NCI-H1436 treated with DMSO at 0.1 percent for 48 hours (cell line): ENCODE measurements around the gene SAP30BP.

Source experiments
- DNase-seq: peaks from one replicate; lab custom pipeline; 2025; lab: John Stamatoyannopoulos, UW

SAP30BP gene

GRCh38 chr17:75647061-75647460 lies 20.1 kb upstream of the SAP30BP start:
- no peak for DNase-seq

GRCh38 chr17:75647921-75648320 lies 19.2 kb upstream of the SAP30BP start:
- DNase-seq, result no peak

- DNase-seq, result no peak
Observed at GRCh38 chr17:75649687-75650086, 17.5 kb upstream of the SAP30BP start.

GRCh38 chr17:75650874-75651273 lies 16.3 kb upstream of the SAP30BP start:
- no peak for DNase-seq

DNA sequence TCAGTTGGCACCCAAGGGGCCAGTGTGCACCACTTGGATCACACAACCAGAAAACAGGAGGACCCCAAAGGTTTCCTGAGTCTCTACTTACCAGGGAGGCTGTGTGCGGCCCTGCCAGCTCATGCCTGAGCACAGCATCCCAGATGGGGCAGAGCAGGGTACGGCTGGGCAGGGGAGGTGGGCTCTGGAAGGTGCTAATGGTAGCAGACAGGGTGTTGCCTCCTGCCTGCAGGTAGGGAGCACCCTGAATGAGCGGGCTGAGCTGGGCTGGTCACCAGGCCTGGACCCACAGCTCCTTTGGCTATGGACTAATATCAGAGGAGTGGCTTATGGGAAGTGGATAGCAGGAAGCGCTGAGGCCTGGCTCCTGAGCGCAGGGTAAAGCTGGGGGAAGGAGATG lies 14.8 kb upstream of the SAP30BP start:
- no peak for DNase-seq

GRCh38 chr17:75652934-75653549 lies 14.1 kb upstream of the SAP30BP start:
- DNase-seq, result no peak

- no peak for DNase-seq
Observed at GRCh38 chr17:75654176-75654575, 13.0 kb upstream of the SAP30BP start.

DNA sequence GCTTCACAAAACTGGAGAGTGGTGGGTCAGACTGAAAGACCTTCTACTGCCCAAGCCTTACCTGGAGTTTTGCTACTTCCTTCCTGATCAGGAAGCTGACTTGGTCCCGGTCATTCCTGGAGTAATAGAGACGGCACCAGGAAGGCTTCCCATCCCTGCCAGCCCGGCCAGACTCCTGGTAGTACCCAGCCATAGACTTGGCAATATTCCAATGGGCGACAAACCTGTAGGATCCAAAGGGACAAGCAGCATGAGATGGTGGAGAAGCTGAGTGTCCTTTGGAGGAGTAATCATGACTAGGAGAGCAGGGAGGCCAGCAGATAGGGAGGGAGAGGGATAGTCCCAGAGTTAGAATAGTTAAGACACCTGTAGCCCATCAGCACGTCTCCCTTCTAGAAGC lies 8.9 kb upstream of the SAP30BP start:
- no peak for DNase-seq

DNA sequence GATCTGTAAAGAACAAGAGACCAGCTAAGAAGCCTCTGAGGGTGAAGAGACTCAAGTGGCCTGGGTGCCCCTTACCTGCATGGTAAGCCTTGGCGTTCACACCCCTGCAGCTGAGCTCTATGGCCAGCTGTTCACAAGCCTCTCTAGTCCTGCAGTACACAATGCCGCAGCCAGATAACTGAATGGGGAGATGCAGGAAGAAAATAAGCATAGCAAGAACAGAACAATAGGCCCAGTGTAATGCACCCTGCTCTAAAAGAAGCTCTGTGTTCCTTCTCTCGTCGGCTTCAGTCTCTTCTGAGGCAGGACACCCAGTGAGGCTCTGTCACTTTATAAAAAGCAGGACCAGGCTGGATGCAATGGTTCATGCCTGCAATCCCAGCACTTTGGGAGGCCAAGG lies 5.6 kb upstream of the SAP30BP start:
- no peak for DNase-seq

DNA sequence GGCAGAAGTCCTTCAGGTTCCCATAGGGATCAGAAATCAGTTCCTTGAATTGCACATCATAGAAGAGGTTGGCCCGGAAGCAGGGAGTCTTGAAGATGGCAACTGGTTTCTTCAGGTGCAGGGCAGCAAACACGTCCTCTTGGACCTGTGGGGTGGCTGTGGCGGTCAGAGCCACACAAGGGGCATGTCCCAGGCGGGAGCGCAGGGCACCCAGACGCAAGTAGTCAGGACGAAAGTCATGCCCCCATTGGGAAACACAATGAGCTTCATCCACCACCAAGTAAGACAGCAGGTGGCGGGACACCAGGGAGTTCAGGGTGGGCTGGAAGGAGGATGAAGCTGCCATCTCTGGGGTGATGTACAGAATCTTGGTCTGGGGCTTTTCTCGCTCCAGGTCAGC lies 4.6 kb upstream of the SAP30BP start:
- DNase-seq, result no peak

- no peak for DNase-seq
Observed at GRCh38 chr17:75664099-75664549, 3.0 kb upstream of the SAP30BP start.

DNA sequence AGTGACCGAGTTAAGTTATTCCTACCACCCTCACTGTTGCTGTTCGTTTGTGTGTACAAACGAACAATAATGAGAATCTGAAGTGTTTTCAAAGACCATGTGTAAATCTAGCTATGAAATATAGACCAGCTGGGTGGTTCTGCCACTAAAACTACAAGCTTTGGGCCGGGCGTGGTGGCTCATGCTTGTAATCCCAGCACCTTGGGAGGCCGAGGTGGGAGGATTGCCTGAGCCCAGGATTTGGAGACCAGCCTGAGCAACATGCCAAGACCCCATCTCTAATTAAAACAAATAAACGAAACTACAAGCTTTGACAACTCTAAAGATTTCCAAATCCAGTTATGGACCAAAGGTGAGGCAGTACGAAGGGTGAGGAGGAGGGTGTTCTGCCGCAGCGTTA lies 1.2 kb upstream of the SAP30BP start:
- no peak for DNase-seq

DNA sequence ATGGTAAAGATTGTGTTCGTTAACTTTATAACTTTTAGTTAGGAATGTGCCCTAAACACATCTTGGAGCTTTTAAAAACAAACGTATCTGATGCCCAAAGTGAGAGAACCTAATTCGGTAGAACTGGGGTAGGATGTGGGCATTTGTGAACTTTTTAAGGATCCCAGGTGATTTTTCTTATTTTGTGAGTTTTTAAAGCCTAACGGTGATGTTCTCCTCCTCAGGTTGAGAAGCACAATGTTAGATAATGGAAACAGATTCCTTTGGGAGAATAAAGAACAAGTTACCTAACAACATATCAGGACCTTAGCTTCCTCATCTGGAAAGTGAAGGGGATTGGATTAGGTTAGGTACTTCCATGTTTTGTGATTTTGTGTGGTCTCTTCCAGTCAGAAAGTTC lies 687 bp downstream of the SAP30BP start:
- no peak for DNase-seq

DNA sequence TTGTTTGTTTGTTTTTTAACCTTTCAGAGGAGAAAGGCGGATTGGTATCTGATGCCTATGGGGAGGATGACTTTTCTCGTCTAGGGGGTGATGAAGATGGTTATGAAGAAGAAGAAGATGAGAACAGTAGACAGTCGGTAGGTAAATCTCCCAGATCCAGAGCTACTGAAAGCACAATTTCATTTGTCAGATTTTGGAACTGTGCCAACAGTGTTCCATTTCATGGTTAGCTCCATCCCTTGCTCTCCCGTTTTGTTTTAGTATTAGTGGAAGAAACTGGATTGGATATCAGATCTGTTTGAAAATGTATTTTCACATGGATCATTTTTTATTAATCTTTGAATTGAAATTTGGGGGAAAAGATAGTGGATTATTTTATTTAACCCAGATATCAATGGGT lies 1.4 kb downstream of the SAP30BP start:
- DNase-seq, result no peak

DNA sequence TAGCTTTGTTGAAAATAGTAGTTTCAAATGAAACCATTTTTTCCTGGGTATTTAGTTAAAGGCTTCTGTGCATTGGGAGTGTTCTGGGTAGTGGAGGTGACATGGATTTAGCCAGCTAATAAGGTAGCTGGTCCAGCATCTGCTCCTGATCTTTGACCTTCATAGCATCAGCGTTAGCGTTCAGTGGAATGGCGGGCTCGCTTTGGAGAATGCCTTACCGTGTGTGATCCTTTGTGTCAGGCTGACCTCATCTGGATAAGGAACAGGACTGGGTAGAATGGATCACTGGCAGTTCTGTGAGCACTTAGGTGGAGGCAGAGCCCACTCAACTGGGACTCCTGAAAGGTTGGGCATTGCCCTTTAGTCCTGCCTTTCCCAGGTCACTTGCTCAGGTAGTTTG lies 3.7 kb downstream of the SAP30BP start:
- DNase-seq, result no peak

DNA sequence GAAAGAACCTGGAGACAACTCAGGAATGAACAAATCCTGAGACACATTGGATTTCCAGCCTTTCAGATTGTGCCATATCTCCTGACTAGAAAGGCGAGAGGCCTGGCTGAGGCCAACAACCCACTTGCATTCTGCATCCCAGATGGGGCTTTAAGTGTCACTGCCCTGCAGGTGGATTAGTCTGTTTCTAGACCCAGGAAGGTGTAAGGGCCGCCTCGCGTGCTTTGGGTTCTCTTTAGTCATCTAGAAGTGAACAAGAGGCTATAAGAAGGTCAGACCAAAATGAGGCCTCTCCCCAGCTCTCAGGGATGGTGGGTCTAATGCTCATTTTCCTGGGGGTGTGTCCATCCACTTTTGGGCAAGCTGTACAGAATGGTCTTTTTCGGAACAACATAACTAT lies 4.9 kb downstream of the SAP30BP start:
- DNase-seq, result no peak

- no peak for DNase-seq
Observed at GRCh38 chr17:75673487-75673886, 6.3 kb downstream of the SAP30BP start.

DNA sequence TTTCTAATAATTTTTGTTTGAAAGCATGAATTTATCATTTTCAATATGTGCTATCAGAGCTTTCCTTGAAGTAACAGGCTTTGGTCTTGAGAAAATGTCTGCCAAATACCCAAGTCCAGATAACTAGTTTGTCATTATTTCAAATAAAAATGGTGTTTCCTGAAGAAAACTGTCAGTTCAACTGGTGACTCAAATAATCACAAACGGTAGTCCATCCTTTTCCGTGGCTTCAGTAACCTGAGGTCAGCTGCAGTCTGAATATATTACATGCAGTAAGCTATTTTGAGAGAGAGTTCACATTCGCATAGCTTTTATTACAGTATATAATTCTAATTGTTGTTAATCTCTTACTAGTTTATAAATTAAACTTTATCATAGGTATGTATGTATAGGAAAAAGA lies 9.3 kb downstream of the SAP30BP start:
- no peak for DNase-seq

DNA sequence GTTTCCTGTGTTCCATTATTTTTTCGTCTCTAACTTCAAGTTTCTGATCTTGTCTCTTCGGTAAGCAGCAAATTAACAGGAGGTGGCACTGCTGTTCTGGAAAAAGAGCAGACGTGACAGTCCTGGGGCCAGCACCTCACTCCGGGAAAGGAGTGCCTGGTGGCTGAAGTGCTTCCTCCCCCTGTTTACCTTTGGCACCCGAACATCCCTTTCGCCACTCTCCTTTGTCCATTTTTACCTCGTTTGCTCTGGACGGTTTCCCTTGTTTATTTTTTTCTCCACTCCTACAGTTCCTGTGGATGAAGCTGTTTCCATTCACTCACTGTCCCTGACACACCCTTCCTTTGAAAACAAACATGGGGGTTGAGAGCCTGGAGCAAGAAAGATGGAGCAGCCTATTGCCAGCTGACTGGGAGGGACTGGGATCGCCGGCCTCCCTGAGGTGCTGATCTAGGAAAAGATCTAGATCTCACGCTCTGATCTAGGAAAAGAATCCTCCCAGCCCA lies 12.6 kb downstream of the SAP30BP start:
- no peak for DNase-seq

DNA sequence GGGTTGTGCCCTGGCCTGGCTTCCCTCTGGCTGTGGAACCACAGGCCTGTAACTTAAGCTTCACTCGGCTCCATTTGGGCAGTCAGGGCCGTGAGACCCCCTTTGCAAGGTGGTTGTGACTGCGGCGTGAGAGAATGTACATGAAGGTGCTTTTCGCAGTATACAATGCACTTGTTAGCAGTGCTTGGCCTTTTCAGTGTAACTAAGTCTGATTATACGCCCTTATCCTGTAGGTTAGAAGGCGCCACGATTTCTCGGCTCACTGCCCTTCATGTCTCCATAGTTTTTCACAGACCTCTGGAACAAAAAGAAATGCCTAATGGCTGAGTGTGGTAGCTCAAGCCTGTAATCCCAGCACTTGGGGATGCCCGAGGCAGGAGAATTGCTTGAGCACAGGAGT lies 13.3 kb downstream of the SAP30BP start:
- no peak for DNase-seq

DNA sequence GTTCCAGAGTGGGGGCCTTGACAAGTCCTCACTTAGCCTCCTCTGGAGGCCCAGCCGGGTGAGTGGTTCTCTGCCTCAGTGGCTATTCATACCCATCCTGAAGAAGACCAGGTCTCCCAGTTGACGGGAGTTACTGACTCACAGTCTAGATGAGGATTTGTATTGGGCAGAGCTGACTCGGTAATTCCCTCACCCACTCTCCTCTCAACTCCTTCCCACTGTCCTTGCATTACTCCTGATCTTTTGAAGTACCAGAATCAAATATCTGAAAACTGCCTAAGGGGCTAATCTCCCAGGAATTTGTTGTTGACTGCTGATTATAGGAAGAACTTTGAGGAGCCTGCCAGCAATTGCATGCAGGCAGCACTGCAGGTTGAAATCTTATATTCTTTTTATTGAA lies 14.2 kb downstream of the SAP30BP start:
- no peak for DNase-seq

DNA sequence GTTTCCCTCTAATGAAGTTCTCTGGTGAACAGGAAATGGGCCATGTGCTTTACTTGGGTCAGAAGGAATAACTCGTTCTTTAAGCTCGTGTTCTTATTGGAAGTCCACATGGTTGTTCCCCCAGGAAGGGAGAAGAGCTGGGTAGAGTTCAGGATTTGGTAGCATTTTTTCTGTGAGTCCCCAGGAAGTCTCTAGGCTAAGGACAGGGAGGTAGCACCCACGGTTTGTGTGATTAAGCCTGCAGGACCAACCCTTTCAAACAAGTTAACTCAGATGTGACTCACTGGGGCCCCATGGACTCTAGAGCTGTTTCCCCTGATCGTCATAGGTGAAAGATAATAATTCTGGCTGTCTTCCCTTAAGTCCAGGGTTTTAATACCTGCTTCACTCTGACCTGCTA lies 16.4 kb downstream of the SAP30BP start:
- no peak for DNase-seq

- DNase-seq, result no peak
Observed at GRCh38 chr17:75684249-75684648, 17.1 kb downstream of the SAP30BP start.

GRCh38 chr17:75684924-75685323 lies 17.8 kb downstream of the SAP30BP start:
- no peak for DNase-seq

DNA sequence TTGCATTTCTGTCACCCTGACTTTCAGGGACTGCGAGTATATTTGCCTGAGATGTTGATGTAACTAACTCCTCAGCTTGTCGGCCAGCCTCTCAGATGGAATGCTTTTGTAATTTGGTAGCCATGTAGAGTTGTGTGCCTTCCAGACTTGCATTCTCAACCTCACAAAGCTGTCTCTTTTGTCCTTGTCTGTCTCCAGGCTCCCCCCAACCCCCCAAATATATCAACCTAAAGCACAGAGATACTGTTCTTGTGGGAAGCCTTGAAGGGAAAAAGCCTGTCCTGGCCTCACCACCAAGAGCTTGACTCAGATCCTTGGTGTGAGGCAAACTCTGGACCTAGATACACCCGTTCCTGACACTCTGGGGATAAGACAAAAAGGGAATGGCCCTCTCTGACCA lies 18.4 kb downstream of the SAP30BP start:
- DNase-seq, result no peak
